ENCODE results near the gene TYROBP. TPM values are rescaled to one million over a fixed set of nuclear protein-coding genes. Genes with fewer than 3 reads are reported as not detected.

The TYROBP gene
- total and polyA plus RNA-seq, 2 of the 4 experiments (the other 2 are of a cell fraction): not detected

GRCh38 chr19:35909684-35910035, 1.6 kb upstream of the TYROBP start:
- H2BK5ac ChIP-seq (ENCODE audit: low read depth, low read length, poor library complexity, severe bottlenecking): no peak overlapping the region
- no peak overlapping the region for H3K9ac ChIP-seq (ENCODE audit: low read depth, low read length)
- H2AK9ac ChIP-seq (replicated peaks; ENCODE audit: low read depth, low read length, poor library complexity): no peak overlapping the region
- no peak overlapping the region for H3K4me2 ChIP-seq (ENCODE audit: low read depth, low read length)
- no peak overlapping the region for H3K4me3 ChIP-seq (ENCODE audit: insufficient read depth, low read depth, low read length)
- peaks cover 5% of the 10 kb centered on the region for H3K9me1 ChIP-seq (ENCODE audit: insufficient read depth, low read length)
- peaks cover 13% of the 10 kb centered on the region for H3K4me1 ChIP-seq (ENCODE audit: control insufficient read depth, insufficient read depth, low read length)
- WGBS, 2 experiments (ENCODE audit: extremely low coverage in 2 of 2, insufficient read length in 1 of 2): no CpG with 5 or more reads among the region's 6 CpGs
- no peaks in the 10 kb centered on the region for H3K27me3 ChIP-seq (ENCODE audit: control insufficient read depth, insufficient read depth, low read length)
- H3K4ac ChIP-seq (ENCODE audit: low read depth, low read length): no peak overlapping the region
- no peaks in the 10 kb centered on the region; a peak in 1 of 4 replicates for H3K79me1 ChIP-seq (ENCODE audit: low read depth in 1 of 2, low read length in 2 of 2)
- H3K14ac ChIP-seq (replicated peaks; ENCODE audit: low read depth, low read length): no peak overlapping the region
- no peak overlapping the region for H3K18ac ChIP-seq (ENCODE audit: low read depth, low read length)
- DNase-seq (no peak), ATAC-seq (ENCODE audit: low read depth) (no peak)
- no peak overlapping the region for H2BK20ac ChIP-seq (ENCODE audit: low read depth, low read length)
- H3K27ac ChIP-seq (ENCODE audit: insufficient read depth, low read length): no peak overlapping the region
- TF ChIP-seq USF2 (IDR thresholded peaks at IDR 0.05; ENCODE audit: low read depth, low read length) (no peak), FOS (IDR thresholded peaks at IDR 0.05; ENCODE audit: low read depth, low read length) (no peak)
- in situ Hi-C loops (cut with MboI; ENCODE audit: low sequenced_read_pairs) (no loop called here), dilution Hi-C loops (cut with HindIII; ENCODE audit: low sequenced_read_pairs, unreplicated experiment) (no loop called here), intact Hi-C loops (cut with micrococcal nuclease) (no loop called here)
- H4K8ac ChIP-seq (ENCODE audit: low read depth in 2 of 2, low read length in 2 of 2): no peak overlapping the region
- ChIA-PET CTCF (no interaction called here), POLR2A (ENCODE audit: unreplicated experiment) (no interaction called here)
- H3K36me3 ChIP-seq (ENCODE audit: control insufficient read depth, insufficient read depth, low read length): no peaks in the 10 kb centered on the region
- H2BK15ac ChIP-seq (ENCODE audit: low read depth, low read length): no peak overlapping the region
- no peaks in the 10 kb centered on the region for H3K9me3 ChIP-seq (ENCODE audit: control insufficient read depth, insufficient read depth, low read length)
- no peaks in the 10 kb centered on the region for H4K20me1 ChIP-seq (ENCODE audit: insufficient read depth, low read length)
- H2AFZ ChIP-seq (replicated peaks; ENCODE audit: low read length, poor library complexity): peak overlapping the region; percentile 51
- H2AK5ac ChIP-seq (ENCODE audit: low read depth, low read length): no peak overlapping the region
- no peak overlapping the region for H2BK120ac ChIP-seq (ENCODE audit: low read depth, low read length)
- H3K56ac ChIP-seq (ENCODE audit: extremely low read depth, insufficient read depth, low read length): no peak overlapping the region
- H4K91ac ChIP-seq (ENCODE audit: insufficient read depth, low read depth, low read length): no peak overlapping the region
- no TSS peak for BruUV-seq (replicated peaks)
- no peak overlapping the region for H4K5ac ChIP-seq (ENCODE audit: low read depth, low read length)
- no peak overlapping the region for H3K23ac ChIP-seq (ENCODE audit: low read depth, low read length)
